ENCODE results near the gene NUDT22.

NUDT22 gene

DNA sequence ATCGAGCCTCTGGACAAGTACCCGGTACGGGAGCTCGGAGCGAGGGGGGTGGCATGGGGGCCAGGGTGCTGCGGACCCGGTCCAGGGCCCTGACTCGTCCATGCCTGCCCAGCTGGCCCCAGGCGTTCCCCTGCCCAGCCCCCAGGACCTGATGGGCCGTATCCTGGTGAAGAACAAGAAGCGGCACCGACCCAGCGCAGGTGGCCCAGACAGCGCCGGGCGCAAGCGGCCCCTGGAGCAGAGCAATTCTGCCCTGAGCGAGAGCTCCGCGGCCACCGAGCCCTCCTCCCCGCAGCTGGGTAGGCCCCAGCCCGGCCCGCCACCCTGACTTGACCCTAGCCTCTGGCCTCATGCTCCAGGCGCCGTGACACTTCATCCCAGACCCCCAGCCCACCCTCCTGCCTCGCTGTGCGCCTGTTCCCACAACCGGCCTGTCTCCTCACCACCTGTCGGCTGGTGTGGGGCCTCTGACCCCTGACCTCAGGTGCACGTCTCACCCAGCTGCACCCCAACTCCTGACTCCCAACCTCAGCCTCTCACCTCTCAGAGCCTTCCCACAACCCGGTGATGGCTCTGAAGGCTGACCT is 33.0 kb downstream of the NUDT22 start:
- peaks cover 6% of the 10 kb centered on the region for H3K4me1 Mint-ChIP-seq (ENCODE audit: low read depth)

DNA sequence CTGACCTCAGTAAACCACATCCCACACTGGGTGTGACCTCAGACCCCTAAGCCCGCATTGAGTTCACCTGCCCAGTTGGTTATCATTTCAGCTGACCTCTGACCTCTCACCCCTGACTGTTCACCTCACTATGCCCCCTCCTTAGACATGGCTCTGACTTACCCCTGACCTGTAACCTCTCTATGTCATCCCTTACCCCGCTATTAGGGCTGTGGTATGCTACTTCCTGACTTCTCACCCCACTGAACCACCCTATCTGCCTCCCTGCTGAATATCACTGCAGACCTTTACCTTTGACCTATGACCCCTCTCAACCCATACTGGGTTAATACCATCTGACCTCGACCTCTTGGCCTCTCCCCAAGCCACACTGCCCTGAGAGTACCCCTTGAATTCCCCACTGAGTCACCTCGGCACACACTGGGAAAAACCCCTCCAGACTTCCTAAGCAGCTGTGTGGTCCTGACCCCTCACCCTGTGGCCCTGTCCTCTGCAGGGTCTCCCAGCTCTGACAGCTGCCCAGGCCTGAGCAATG is 33.5 kb downstream of the NUDT22 start:
- H3K36me3 Mint-ChIP-seq (ENCODE audit: low read depth): peaks cover 21% of the 10 kb centered on the region
- H3K27ac Mint-ChIP-seq: peak overlapping the region; percentile 28
- no peaks in the 10 kb centered on the region for H3K9me3 Mint-ChIP-seq
- peaks cover 6% of the 10 kb centered on the region for H3K4me1 Mint-ChIP-seq (ENCODE audit: low read depth)
- H3K4me3 Mint-ChIP-seq: no peak overlapping the region
- H3K27me3 Mint-ChIP-seq (ENCODE audit: low read depth): no peaks in the 10 kb centered on the region

More for the DNA sequence above, 33.0 kb downstream of the NUDT22 start:
- no peak overlapping the region for H3K27ac Mint-ChIP-seq
- H3K36me3 Mint-ChIP-seq (ENCODE audit: low read depth): peaks cover 21% of the 10 kb centered on the region
- H3K27me3 Mint-ChIP-seq (ENCODE audit: low read depth): no peaks in the 10 kb centered on the region
- no peaks in the 10 kb centered on the region for H3K9me3 Mint-ChIP-seq
- H3K4me3 Mint-ChIP-seq: no peak overlapping the region

DNA sequence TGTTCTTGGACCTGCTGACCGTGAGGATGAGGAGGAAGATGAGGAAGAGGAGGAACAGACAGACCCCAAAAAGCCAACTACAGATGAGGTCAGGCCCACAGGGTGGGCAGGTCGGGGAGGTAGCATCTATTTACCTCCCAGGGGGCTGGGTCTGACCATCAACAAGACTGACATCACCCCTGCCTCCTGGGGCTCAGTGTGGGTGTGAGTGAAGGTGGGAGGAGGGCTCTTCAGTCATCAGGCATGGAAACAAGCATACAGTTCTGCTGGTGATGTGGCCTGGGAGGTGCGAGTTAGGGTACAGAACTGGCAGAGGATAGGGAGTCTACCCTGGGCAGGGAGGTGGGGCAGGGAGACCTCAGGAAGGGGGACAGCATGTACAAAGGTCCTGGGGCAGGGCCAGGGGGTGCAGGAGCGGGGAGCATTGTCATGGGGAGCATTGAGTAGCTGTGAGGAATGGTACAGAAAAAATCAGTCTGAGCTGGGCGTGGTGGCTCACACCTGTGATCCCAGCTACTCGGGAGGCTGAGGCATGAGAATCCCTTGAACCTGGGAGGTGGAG is 34.2 kb downstream of the NUDT22 start:
- Mint-ChIP-seq H3K27ac (peak overlapping the region; percentile 28), H3K4me1 (ENCODE audit: low read depth) (peaks cover 6% of the 10 kb centered on the region), H3K36me3 (ENCODE audit: low read depth) (peaks cover 20% of the 10 kb centered on the region), H3K27me3 (ENCODE audit: low read depth) (no peaks in the 10 kb centered on the region), H3K4me3 (no peak overlapping the region), H3K9me3 (no peaks in the 10 kb centered on the region)

DNA sequence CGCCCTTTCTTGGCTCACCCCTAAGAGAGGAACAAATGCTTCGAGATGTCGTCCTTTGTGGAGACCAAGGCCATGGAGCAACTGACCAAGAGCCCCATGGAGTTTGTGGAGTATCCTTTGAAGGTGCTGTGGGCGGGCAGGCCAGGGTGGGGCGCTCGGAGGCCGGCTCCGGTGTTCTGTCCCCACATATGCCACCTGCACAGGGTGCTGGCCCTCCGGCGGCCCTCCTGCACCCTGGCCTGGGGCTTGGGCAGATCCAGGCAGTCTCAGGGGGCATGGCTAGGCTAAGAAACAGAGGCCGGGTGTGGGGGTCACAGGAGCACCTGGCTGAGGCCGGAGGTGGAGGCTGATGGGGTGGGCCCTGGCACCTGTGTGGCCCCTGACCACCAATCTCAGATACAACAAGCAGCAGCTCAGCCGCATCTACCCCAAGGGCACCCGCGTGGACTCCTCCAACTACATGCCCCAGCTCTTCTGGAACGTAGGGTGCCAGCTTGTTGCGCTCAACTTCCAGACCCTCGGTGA is 35.5 kb downstream of the NUDT22 start:
- peaks cover 6% of the 10 kb centered on the region for H3K4me1 Mint-ChIP-seq (ENCODE audit: low read depth)
- H3K4me3 Mint-ChIP-seq: no peak overlapping the region
- no peaks in the 10 kb centered on the region for H3K9me3 Mint-ChIP-seq

DNA sequence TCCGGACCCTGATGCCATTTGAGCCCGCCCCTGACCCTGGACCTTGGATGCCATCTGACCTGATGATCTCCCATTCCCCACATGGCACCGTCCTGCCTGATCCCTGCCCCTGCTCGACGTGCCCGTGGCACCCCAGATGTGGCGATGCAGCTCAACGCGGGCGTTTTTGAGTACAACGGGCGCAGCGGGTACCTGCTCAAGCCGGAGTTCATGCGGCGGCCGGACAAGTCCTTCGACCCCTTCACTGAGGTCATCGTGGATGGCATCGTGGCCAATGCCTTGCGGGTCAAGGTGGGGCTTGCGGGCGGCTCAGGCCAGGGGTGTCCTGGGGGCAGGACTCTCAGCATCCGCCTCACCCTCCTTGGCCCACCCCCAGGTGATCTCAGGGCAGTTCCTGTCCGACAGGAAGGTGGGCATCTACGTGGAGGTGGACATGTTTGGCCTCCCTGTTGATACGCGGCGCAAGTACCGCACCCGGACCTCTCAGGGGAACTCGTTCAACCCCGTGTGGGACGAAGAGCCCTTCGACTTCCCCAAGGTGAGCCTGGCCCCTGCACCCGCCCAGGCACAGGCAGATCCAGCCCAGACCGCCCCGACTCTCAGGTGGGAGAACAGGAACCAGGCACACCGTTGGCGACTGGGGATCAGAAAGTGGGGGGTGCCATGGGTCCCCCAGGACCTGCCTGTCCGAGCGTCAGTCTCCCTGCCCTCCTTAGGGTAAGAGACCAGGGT is 36.4 kb downstream of the NUDT22 start:
- H3K4me3 Mint-ChIP-seq: no peak overlapping the region
- H3K4me1 Mint-ChIP-seq (ENCODE audit: low read depth): peaks cover 6% of the 10 kb centered on the region
- peaks cover 21% of the 10 kb centered on the region for H3K36me3 Mint-ChIP-seq (ENCODE audit: low read depth)

More for the DNA sequence above, 35.5 kb downstream of the NUDT22 start:
- H3K36me3 Mint-ChIP-seq (ENCODE audit: low read depth): peaks cover 21% of the 10 kb centered on the region
- no peaks in the 10 kb centered on the region for H3K27me3 Mint-ChIP-seq (ENCODE audit: low read depth)
- no peak overlapping the region for H3K27ac Mint-ChIP-seq

DNA sequence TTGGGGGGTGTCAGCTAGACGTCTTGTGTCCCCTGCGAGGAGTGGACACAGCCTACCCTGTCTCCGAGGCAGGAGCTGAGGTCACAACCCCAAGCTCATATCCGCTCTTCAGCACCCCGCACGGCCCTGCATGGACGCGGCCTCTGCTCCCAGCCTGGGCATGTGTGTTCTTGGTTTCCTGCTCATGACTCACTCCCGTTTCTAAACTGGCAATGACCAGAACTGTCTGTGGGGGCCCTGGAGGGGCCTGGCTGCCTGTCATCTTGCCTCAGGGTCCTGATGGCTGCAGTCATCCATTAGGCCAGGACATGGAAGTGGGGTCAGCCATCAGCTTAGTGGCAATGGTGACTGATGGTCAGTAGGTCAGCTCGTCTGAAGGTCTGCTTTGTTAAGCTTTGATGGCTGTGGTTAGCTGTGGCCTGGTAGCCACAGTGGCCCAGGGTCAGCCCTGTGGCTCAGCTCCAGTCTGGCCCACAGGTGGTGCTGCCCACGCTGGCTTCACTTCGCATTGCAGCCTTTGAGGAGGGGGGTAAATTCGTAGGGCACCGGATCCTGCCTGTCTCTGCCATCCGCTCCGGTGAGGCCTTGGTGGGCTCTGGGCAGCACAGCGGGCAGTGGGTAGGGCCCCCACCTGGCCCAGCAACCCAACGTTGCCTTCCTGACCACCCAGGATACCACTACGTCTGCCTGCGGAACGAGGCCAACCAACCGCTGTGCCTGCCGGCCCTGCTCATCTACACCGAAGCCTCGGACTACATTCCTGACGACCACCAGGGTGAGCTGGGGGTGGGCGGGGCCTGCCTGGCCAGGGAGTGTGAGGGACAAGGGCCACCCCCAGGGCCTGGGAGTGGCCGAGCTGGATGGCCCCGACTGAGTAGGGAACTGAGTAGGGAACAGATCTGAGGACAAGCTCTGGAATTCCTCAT is 37.2 kb downstream of the NUDT22 start:
- Mint-ChIP-seq H3K4me3 (no peak overlapping the region), H3K4me1 (ENCODE audit: low read depth) (peaks cover 9% of the 10 kb centered on the region), H3K9me3 (no peaks in the 10 kb centered on the region), H3K36me3 (ENCODE audit: low read depth) (peaks cover 18% of the 10 kb centered on the region), H3K27me3 (ENCODE audit: low read depth) (no peaks in the 10 kb centered on the region), H3K27ac (no peak overlapping the region)

More for the DNA sequence above, 36.4 kb downstream of the NUDT22 start:
- no peaks in the 10 kb centered on the region for H3K9me3 Mint-ChIP-seq
- no peak overlapping the region for H3K27ac Mint-ChIP-seq
- no peaks in the 10 kb centered on the region for H3K27me3 Mint-ChIP-seq (ENCODE audit: low read depth)

DNA sequence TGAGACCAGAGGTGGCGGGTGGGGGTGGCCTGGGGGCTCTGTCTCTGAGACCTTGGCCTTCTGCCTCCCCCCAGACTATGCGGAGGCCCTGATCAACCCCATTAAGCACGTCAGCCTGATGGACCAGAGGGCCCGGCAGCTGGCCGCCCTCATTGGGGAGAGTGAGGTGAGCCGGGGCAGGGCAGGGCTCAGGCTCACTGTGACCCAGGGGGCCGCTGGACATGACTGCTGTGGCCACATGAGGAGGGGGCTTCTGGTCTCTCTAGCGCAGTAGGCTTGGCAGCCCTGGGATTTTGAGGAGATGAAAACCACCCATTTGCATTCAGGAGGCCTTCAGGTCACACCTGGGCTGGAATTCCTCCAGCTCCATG is 37.9 kb downstream of the NUDT22 start:
- H3K4me3 Mint-ChIP-seq: no peak overlapping the region
- H3K27me3 Mint-ChIP-seq (ENCODE audit: low read depth): no peaks in the 10 kb centered on the region
- peaks cover 14% of the 10 kb centered on the region for H3K4me1 Mint-ChIP-seq (ENCODE audit: low read depth)
- H3K27ac Mint-ChIP-seq: no peak overlapping the region
- H3K9me3 Mint-ChIP-seq: no peaks in the 10 kb centered on the region
- peaks cover 21% of the 10 kb centered on the region for H3K36me3 Mint-ChIP-seq (ENCODE audit: low read depth)

DNA sequence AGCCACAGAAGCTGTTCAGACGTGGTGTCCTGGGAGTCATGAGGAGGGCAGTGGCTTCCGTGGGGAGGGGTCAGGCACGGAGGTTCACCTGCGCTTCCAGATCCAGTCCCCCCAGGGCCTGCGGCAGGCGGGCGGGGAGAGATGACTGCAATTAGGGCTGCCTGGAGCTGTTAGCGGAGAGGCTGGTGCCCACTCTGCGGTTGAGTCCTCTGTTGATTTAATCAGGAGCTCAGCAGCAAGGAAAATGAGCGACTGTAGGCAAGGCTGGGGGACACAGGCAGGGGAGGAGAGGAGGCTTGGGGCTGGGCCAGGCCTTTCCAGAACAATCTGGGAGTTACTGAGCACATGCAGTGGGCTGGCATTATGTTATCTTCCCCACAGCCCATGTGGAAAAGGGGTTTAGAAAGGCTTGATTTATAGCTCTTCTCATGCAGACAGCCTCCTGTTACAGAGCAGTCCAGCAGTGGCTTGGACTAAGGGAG is 38.3 kb downstream of the NUDT22 start:
- peaks cover 14% of the 10 kb centered on the region for H3K4me1 Mint-ChIP-seq (ENCODE audit: low read depth)
- H3K27ac Mint-ChIP-seq: no peak overlapping the region
- H3K4me3 Mint-ChIP-seq: no peak overlapping the region
- H3K36me3 Mint-ChIP-seq (ENCODE audit: low read depth): peaks cover 21% of the 10 kb centered on the region
- no peaks in the 10 kb centered on the region for H3K27me3 Mint-ChIP-seq (ENCODE audit: low read depth)
- H3K9me3 Mint-ChIP-seq: no peaks in the 10 kb centered on the region

DNA sequence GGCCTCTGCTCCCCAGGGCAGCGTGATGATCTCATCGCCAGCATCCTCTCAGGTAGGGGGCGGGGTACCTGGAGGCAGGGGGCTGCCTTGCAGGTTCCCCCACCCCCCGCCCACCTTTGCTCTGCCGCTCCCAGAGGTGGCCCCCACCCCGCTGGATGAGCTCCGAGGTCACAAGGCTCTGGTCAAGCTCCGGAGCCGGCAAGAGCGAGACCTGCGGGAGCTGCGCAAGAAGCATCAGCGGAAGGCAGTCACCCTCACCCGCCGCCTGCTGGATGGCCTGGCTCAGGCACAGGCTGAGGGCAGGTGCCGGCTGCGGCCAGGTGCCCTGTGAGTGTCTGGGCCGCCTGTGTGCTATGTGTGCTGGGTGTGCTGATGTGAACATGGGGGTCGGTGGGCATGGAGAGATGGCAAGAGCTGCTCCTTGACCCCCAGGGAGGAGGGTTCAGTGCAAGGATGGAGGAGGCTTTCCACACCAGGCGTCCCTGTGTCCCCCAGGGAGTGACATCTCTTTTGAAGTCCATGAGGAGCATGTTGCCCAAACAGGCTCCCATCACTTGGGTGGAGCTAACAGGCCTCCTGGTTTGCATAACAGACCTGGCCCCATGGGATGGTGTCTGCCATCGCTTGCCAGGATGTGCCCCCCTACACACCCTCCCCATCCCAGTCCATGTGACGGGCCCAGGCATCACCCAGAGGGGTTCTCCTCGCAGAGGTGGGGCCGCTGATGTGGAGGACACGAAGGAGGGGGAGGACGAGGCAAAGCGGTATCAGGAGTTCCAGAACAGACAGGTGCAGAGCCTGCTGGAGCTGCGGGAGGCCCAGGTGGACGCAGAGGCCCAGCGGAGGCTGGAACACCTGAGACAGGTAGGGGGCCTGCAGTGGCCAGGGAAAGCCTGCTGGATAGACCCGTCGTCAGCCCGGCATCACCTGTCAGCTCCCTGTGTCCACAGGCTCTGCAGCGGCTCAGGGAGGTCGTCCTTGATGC is 39.4 kb downstream of the NUDT22 start:
- Mint-ChIP-seq H3K36me3 (ENCODE audit: low read depth) (peaks cover 14% of the 10 kb centered on the region), H3K4me3 (no peak overlapping the region), H3K27me3 (ENCODE audit: low read depth) (no peaks in the 10 kb centered on the region), H3K27ac (no peak overlapping the region), H3K9me3 (no peaks in the 10 kb centered on the region), H3K4me1 (ENCODE audit: low read depth) (peaks cover 14% of the 10 kb centered on the region)

DNA sequence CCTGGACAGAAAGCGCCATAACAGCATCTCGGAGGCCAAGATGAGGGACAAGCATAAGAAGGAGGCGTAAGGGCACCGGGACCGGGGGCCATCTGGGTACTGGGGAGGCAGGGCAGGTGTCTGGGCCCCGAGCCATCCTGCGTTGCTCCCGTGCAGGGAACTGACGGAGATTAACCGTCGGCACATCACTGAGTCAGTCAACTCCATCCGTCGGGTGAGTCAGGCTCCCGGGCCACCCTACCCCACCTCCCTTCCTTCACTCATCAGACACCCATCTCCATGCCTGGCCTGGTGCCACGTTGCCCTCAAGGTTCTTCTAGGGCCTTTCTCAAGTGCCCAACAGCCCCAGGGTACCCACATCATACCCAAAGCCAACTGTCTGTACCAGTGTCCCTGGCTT is 40.3 kb downstream of the NUDT22 start:
- Mint-ChIP-seq H3K4me3 (no peak overlapping the region), H3K27me3 (ENCODE audit: low read depth) (no peaks in the 10 kb centered on the region), H3K27ac (no peak overlapping the region), H3K9me3 (no peaks in the 10 kb centered on the region), H3K36me3 (ENCODE audit: low read depth) (peaks cover 12% of the 10 kb centered on the region), H3K4me1 (ENCODE audit: low read depth) (peaks cover 14% of the 10 kb centered on the region)

DNA sequence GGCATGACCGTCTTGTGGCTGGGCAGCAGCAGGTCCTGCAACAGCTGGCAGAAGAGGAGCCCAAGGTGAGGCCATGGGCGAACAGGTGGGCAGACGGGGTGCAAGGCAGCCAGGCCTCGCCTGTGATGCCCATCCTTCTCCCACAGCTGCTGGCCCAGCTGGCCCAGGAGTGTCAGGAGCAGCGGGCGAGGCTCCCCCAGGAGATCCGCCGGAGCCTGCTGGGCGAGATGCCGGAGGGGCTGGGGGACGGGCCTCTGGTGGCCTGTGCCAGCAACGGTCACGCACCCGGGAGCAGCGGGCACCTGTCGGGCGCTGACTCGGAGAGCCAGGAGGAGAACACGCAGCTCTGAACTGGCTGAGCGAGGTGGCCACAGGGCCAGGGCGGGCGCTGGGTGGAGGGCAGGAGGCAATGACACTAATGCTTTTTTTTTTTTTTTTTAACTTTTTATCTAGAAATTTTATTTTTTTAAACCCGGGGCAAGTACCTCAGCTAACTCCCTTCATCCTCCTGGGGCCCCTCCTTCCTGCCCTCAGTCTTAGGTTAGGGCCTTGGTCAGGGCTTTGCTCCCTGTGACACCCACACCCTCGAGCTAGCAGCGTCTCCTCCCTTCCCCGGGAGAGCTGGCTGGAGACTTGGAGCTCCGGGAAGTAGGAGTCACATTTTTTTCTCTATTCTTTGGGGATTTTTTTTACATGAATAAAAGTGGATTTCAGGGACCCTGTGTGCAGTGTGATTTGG is 41.3 kb downstream of the NUDT22 start:
- Mint-ChIP-seq H3K4me1 (ENCODE audit: low read depth) (peaks cover 20% of the 10 kb centered on the region), H3K9me3 (no peaks in the 10 kb centered on the region), H3K36me3 (ENCODE audit: low read depth) (peaks cover 13% of the 10 kb centered on the region), H3K27me3 (ENCODE audit: low read depth) (no peaks in the 10 kb centered on the region), H3K4me3 (no peak overlapping the region), H3K27ac (no peak overlapping the region)

DNA sequence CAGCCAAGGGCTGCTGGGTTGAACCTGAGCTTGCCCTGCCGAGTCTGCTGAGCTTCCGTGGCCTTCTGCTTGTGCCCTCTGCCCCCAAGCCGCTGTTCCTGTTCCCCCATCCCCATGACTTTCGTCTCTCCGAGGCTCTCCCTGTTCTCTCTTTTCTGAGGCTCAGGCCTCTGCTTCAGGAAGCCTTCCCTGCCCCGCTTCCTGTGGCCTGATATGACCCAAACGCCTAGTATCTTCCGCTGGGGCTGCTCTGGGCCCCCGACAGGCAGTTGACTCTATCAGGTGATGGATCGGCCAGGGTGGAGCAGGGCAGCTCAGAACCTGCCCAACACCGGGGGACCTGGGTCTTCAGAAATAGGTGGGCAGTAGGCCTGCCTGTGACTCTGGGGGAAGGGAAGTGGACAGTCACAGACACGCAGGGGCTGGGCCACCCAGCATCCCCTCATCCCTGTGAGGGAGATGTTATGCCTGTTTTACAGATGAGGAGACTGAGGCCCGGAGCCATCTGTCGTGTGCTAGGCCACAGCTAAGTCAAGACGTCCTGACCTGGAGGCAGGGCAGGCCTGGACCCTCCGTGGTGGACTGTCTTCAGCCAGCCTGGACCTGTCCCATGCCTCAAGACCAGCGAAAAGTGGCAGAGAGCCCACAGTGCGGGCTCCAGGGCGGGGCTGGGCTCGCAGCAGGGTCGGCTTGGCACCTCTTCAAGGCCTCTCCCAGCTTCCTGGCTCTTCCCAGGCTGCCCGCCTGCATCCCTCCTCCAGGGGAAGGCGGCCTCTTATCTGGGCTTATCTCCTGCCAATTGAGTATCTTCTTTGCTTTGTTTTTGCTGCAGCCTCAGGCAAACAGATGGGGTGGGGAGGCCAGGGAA is 42.2 kb downstream of the NUDT22 start:
- Mint-ChIP-seq H3K9me3 (no peaks in the 10 kb centered on the region), H3K4me1 (ENCODE audit: low read depth) (peaks cover 21% of the 10 kb centered on the region)

More for the DNA sequence above, 42.2 kb downstream of the NUDT22 start:
- Mint-ChIP-seq H3K27me3 (ENCODE audit: low read depth) (no peaks in the 10 kb centered on the region), H3K4me3 (peak overlapping the region; percentile 89), H3K36me3 (ENCODE audit: low read depth) (peaks cover 10% of the 10 kb centered on the region), H3K27ac (peak overlapping the region; percentile 99)

Data from T-helper 1 cell treated with Interleukin-12 subunit alpha and Interleukin-12 subunit beta and Interleukin-4 antibody, amounts not matched to agents 30 μg/mL and 1 μg/mL, for 36 hours (primary cell).